ENCODE results near the gene OAS3.

DNA sequence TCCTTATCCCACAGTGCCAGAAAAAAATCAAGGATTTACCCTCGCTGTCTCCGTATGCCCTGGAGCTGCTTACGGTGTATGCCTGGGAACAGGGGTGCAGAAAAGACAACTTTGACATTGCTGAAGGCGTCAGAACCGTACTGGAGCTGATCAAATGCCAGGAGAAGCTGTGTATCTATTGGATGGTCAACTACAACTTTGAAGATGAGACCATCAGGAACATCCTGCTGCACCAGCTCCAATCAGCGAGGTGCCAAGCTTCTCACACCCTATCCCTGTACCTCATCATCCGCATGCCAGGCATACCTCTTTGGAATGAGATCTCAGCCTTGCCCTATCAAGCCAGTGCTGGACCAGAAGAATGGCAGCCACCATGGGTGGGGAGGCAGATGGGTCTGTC lies 59.2 kb downstream of the OAS3 start:
- TF ChIP-seq ZNF70 (CRISPR knock-in tag; IDR thresholded peaks at IDR 0.05) (no peak), GLIS3 (CRISPR knock-in tag; IDR thresholded peaks at IDR 0.05) (no peak), BACH2 (CRISPR knock-in tag; IDR thresholded peaks at IDR 0.05; ENCODE audit: borderline replicate concordance) (no peak)

All from SK-N-SH treated with all-trans-retinoic acid at 6 μM for 48 hours (cell line).